HT1080 (cell line): Measurements from ENCODE around the gene WNK2. TPM values are rescaled to one million over a fixed set of nuclear protein-coding genes. Genes with fewer than 3 reads are reported as not detected.

Experiments
- DNase-seq: peaks from one replicate; pipeline ENCODE4 v3.0.0-alpha.2; 2015; ENCODE audit warnings: low read depth
- total RNA-seq: library from RNA; depleted of rRNA; stranded (reverse); fragments of >200 nt; shearing (Covaris generic); gene quantifications from 2 replicates; pipeline ENCODE4 v1.2.3, GENCODE V29; 2014

Gene WNK2
- total RNA-seq, 1 experiment from 2014 or later, result not detected

- DNase-seq, result no peak
Observed at GRCh38 chr9:93161786-93162562, 22.0 kb upstream of the WNK2 start.

- no peak for DNase-seq
Observed at GRCh38 chr9:93164085-93164484, 19.9 kb upstream of the WNK2 start.

- no peak for DNase-seq
Observed at GRCh38 chr9:93166699-93167098, 17.2 kb upstream of the WNK2 start.

- no peak for DNase-seq
Observed at GRCh38 chr9:93167185-93167584, 16.8 kb upstream of the WNK2 start.

GRCh38 chr9:93167838-93168237, 16.1 kb upstream of the WNK2 start:
- DNase-seq, result no peak

- DNase-seq, result no peak
Observed at GRCh38 chr9:93168581-93168980, 15.4 kb upstream of the WNK2 start.

- DNase-seq, result no peak
Observed at GRCh38 chr9:93169444-93169843, 14.5 kb upstream of the WNK2 start.

GRCh38 chr9:93170571-93170970, 13.4 kb upstream of the WNK2 start:
- DNase-seq, result no peak

GRCh38 chr9:93171261-93171990, 12.5 kb upstream of the WNK2 start:
- no peak for DNase-seq

- DNase-seq, result no peak
Observed at GRCh38 chr9:93172666-93173364, 11.1 kb upstream of the WNK2 start.

- DNase-seq, result no peak
Observed at GRCh38 chr9:93173365-93174051, 10.4 kb upstream of the WNK2 start.

- no peak for DNase-seq
Observed at GRCh38 chr9:93174976-93175375, 9.0 kb upstream of the WNK2 start.

- DNase-seq, result no peak
Observed at GRCh38 chr9:93177676-93178075, 6.3 kb upstream of the WNK2 start.

- DNase-seq, result no peak
Observed at GRCh38 chr9:93178851-93179786, 4.8 kb upstream of the WNK2 start.

- DNase-seq, result no peak
Observed at GRCh38 chr9:93180938-93181337, 3.0 kb upstream of the WNK2 start.

GRCh38 chr9:93181672-93182435, 2.1 kb upstream of the WNK2 start:
- no peak for DNase-seq

GRCh38 chr9:93182572-93182971, 1.4 kb upstream of the WNK2 start:
- no peak for DNase-seq

- DNase-seq, result no peak
Observed at GRCh38 chr9:93183131-93183662, 742 bp upstream of the WNK2 start.
